ENCODE results near the gene RPS3. TPM values are rescaled to one million over a fixed set of nuclear protein-coding genes. Genes with fewer than 3 reads are reported as not detected.

Gene RPS3
- total and polyA plus RNA-seq, 2 of the 13 experiments (the other 11 are each of a cell fraction or from before 2014, with no cell fraction given), result 2,143 to 3,616 TPM

DNA sequence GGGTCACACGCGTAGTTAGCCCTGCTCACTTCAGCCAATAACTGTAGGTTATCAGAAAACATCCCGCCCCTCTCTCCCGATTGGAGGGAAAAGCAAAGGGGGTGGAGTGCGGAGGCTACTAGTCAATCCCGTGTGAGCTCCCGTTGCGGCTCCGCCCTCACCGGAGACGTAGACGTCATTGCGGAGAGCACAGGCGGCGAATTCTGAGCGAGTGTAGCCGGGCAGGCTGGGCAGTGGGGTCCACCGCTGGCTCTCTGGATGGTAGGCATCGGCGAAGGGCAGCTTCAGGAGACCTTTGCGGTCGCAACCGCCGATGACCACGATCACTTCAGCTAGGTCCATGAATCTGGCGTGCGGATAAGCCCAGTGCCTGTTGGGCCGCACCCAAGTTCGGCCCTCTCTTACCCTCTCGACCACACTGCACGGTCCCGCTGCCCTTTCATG, 29.0 kb downstream of the RPS3 start (continued):
- TF ChIP-seq TBL1XR1 (IDR thresholded peaks at IDR 0.05; ENCODE audit: borderline replicate concordance, low read length, partially characterized antibody), result no peak
- TF ChIP-seq, protein P1, sequence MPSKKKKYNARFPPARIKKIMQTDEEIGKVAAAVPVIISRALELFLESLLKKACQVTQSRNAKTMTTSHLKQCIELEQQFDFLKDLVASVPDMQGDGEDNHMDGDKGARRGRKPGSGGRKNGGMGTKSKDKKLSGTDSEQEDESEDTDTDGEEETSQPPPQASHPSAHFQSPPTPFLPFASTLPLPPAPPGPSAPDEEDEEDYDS (CRISPR knock-in tag; IDR thresholded peaks at IDR 0.05), result peak; percentile 48; the same call in 1 of the 2 replicates
- peak; percentile 46; the same call in 1 of the 2 replicates for TF ChIP-seq TAF1 (CRISPR knock-in tag; IDR thresholded peaks at IDR 0.05)
- peak; percentile 80 for TF ChIP-seq ZNF121 (CRISPR knock-in tag; IDR thresholded peaks at IDR 0.05)
- peak; percentile 76 for TF ChIP-seq NFYC (CRISPR knock-in tag; IDR thresholded peaks at IDR 0.05)
- peak; percentile 66; the same call in 1 of the 2 replicates for TF ChIP-seq ZBTB38 (CRISPR knock-in tag; IDR thresholded peaks at IDR 0.05)
- TF ChIP-seq POLR2G (IDR thresholded peaks at IDR 0.05; ENCODE audit: low read depth, low read length), result peak; percentile 61
- no peak for TF ChIP-seq SP1 (IDR thresholded peaks at IDR 0.05)
- peak; percentile 66 for TF ChIP-seq SP1 (CRISPR knock-in tag; IDR thresholded peaks at IDR 0.05)
- TF ChIP-seq KAT8 (CRISPR knock-in tag; IDR thresholded peaks at IDR 0.05), result 0 out of 2 replicates have a peak, but pooled peaks have one; percentile 16

DNA sequence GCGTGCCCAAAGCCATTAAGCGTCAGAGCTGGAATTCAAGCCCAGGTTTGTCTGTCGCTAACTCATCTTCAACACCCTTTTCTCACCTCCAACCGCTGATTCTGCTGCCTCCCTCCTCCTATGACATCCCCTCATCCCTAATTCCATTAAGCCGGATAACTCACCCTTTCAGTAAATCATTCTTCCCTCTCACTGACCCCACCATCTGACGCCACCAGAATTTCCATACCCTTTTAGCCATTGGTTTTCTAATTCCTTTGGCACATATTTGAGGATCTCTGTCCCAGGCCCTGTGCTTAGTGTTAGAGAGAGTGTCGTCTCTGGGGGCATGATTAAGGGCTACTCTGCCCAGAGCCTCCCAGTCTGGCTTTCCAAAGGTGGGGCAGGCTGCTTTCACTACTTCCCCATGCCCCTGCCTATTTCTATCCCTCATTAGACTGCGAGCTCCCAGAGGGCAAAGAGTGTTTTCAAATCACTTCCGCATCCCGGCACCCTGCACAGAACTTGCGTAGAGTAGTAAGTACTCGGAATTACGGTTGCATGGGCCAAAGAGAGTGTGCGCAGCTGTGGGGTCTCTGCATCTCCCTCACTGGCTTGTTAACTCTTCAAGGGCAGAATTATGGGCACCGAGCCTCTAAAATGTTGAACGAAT, 29.8 kb downstream of the RPS3 start:
- Histone ChIP-seq H2AFZ (ENCODE audit: low read length) (no peak overlapping the region), H3K9me3 (ENCODE audit: low read length) (no peaks in the 10 kb centered on the region), H3K4me2 (ENCODE audit: low read depth, low read length) (peak overlapping the region; percentile 82), H4K20me1 (ENCODE audit: insufficient read depth, low read length) (no peaks in the 10 kb centered on the region), H3K9ac (ENCODE audit: insufficient read depth, low read depth, low read length) (peak overlapping the region; percentile 34; the same call in 1 of the 2 replicates), H3K36me3 (replicated peaks in 1 of 2; ENCODE audit: control insufficient read depth in 1 of 2, insufficient read depth in 2 of 2, low read length in 2 of 2) (no peaks in the 10 kb centered on the region), H3K79me2 (ENCODE audit: insufficient read depth, low read length) (no peaks in the 10 kb centered on the region), H3K27ac (ENCODE audit: extremely low read length, insufficient read depth, low read length) (no peak overlapping the region), H3K27me3 (ENCODE audit: control insufficient read depth in 1 of 2, insufficient read depth in 2 of 2, low read length in 2 of 2) (peaks cover 3 to 25% of the 10 kb centered on the region in 2 experiments; a peak in 4 of 5 replicates), H3K4me1 (ENCODE audit: insufficient read depth, low read length) (peaks cover 33% of the 10 kb centered on the region), H3K4me3 (replicated peaks in 1 of 3; ENCODE audit: insufficient read depth in 1 of 3, low read depth in 2 of 3, low read length in 3 of 3) (peak overlapping the region in 1 of 3 experiments; percentile 66; a peak in 3 of 6 replicates)
- in situ Hi-C loops (cut with HindIII; ENCODE audit: extremely low pct_ligation_motif_present, low pct_unique_long_range_greater_than_20kb) (no loop called here), intact Hi-C loops (cut with micrococcal nuclease; ENCODE audit: unreplicated experiment) (no loop called here)
- ATAC-seq, result no peak
- ChIA-PET POLR2A (interaction anchor here (1.4 kb wide), 1 partner anchor 11 kb away, joined by 6 read pairs; no protein-coding TSS in a partner anchor), CTCF (ENCODE audit: low intra/inter-chr PET ratio, low total read pairs) (no interaction called here)
- 47% methylated on average over 16 of the region's 16 CpGs for WGBS (ENCODE audit: low lambda C conversion rate)
- FAIRE-seq, result no peak
- no peak for DNase-seq (ENCODE audit: low spot score)
- no TSS peak for BruUV-seq (replicated peaks)
- no peak for TF ChIP-seq GTF3A (CRISPR knock-in tag; conservative IDR thresholded peaks at IDR 0.05)
- no peak for TF ChIP-seq TMF1 (CRISPR knock-in tag; IDR thresholded peaks at IDR 0.05; ENCODE audit: low read depth)
- no peak for TF ChIP-seq MEIS2 (CRISPR knock-in tag; IDR thresholded peaks at IDR 0.05)
- TF ChIP-seq POLR2A (IDR thresholded peaks at IDR 0.05; ENCODE audit: insufficient read depth in 1 of 2, low read depth in 2 of 2, low read length in 2 of 2), result no peak
- no peak for TF ChIP-seq ZNF101 (CRISPR knock-in tag; IDR thresholded peaks at IDR 0.05; ENCODE audit: borderline replicate concordance, low read depth)
- no peak for TF ChIP-seq ZNF138 (CRISPR knock-in tag; IDR thresholded peaks at IDR 0.05; ENCODE audit: low read depth)
- TF ChIP-seq BORCS8-MEF2B (CRISPR knock-in tag; IDR thresholded peaks at IDR 0.05), result no peak

Measured in HepG2 (cell line).